ENCODE results near the gene HCAR3. TPM values are rescaled to one million over a fixed set of nuclear protein-coding genes. Genes with fewer than 3 reads are reported as not detected.
"Not testable (repeated sequence)": the region's sequence is repeated elsewhere in the genome, so short reads cannot be mapped to it uniquely, and the experiment has no call there.

Gene HCAR3
- total RNA-seq: not detected

DNA sequence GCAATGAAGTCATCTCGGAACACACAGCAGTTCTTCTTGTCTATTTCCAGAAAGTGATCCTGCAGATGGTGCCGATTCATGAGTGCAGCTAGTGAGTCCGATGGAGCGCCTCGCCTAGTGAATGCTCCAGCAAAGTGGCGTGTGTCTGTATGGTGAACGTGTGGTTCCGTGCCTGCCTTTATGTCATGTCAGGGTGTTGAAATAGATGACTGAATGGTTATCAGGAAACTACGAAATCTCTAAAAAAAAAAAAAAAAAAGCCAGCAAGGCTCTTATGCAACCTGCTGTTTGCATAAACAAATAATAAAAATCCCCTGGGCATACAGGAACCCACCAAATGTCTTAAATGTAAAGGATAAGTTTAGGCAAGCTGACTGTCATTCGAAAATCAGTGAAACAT lies at the start of gene HCAR3:
Gene HCAR3, minus strand, starts transcription at position 154 of the 400 bp plus-strand sequence. Its CDS starts 74 bp downstream, at position 80.
- DNase-seq: not testable (repeated sequence)

GRCh38 chr12:122757568-122757967 lies 41.0 kb upstream of the HCAR3 start:
- DNase-seq: no peak

DNA sequence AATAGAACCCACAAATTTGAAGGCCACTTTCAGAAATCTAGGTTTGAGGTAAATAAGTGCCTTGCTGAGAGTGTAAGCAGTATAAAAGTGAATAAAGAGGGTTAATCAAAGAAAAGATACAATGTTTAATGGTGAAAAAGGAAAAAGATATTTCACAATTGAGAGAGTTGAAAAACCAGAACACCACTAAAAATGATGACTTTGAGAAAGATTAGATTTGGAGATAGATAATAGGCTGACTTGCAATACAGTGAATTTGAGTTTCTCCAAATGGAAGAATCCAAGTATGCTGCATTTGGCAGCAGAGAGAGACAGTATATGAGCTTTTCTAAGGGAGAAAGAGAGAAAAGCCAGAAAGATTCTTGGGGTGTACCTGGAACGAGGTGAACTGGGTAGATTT lies 38.2 kb upstream of the HCAR3 start:
- no peak for DNase-seq

- DNase-seq: no peak
Observed at GRCh38 chr12:122753319-122753650, 36.7 kb upstream of the HCAR3 start.

- DNase-seq: peak; percentile 99
Observed at GRCh38 chr12:122752464-122753318, 36.1 kb upstream of the HCAR3 start, which contains the start of gene DENR. DENR (plus strand) TSS chr12:122752824; CDS start chr12:122753702, 878 bp downstream.

GRCh38 chr12:122750781-122751515 lies 34.3 kb upstream of the HCAR3 start:
- not testable (repeated sequence) for DNase-seq

DNA sequence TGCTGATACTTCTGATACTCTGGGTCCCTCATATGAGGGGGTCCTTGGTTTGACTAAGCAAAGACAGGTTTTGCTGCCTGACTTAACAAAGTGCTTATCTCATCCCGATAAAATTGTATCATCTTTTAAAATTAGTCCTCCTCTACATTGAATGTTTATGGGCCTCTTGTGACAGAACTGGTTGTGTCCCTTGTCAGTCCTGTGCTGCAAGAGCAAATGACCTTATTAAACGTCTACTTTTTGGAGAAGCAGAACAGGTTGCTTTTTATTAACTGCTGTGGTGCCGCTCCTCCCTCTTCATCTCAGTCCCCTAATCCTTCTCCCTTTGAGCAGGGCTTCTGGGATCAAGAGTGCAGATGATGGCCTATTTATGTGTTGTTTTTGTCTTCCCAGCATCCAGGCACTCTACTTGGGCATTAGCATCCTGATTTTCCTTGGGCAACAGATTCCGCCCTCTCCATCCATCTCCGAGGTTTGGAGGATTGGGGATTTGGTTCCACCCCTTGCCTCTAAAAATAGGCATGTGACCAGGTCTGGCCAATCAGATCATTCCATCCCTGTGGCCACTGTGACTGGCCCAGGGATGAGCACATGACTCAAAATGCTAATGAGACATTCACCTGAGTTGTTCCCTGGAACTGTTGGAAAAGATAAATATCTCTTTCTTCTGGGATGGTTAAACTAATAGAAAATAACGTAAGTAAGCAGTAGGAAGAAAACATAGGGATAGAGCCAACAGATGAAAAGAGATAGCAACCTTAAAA lies 33.1 kb upstream of the HCAR3 start:
- DNase-seq: no peak

- DNase-seq: no peak
Observed at GRCh38 chr12:122747224-122748135, 30.9 kb upstream of the HCAR3 start.

- no peak for DNase-seq
Observed at GRCh38 chr12:122743895-122744525, 27.4 kb upstream of the HCAR3 start.

DNA sequence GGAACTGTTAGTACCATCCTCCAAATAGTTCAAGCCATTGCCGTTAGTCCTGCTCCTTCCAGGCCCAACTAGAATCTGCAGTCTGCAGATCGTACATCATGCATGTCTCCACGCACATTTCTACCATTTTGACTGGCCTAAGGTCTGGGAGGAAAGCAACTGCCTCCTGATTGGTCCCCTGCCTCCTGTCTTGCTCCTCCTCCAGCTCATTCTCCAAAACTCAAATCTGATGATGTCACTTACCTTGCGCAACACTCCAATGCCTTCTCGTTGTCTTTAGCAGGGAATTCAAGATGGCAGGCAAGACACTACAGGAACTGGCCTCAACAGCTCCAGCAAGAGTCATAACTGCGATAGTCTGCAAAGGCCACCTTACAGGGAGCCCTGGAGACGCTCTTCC lies 23.7 kb upstream of the HCAR3 start:
- DNase-seq: no peak

DNA sequence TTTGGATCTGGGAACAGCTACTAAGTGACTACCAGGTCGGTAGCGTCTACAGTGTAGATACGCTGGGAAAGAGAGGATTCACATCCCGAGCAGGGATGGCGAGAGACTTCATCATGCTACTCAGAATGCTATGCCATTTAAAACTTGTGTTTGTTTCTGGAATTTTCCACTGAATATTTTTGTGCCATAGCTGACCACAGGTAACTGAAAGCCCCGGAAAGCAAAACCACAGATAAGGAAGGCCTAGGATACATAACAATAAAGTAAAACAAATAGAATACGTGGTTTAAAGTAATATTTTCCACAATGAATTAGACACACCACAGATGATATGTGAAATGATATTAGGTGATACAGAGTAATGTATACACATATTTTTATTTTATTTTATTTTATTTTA lies 22.0 kb upstream of the HCAR3 start:
- no peak for DNase-seq

- DNase-seq: no peak
Observed at GRCh38 chr12:122732611-122733010, 16.0 kb upstream of the HCAR3 start.

GRCh38 chr12:122732170-122732569 lies 15.6 kb upstream of the HCAR3 start:
- no peak for DNase-seq

DNA sequence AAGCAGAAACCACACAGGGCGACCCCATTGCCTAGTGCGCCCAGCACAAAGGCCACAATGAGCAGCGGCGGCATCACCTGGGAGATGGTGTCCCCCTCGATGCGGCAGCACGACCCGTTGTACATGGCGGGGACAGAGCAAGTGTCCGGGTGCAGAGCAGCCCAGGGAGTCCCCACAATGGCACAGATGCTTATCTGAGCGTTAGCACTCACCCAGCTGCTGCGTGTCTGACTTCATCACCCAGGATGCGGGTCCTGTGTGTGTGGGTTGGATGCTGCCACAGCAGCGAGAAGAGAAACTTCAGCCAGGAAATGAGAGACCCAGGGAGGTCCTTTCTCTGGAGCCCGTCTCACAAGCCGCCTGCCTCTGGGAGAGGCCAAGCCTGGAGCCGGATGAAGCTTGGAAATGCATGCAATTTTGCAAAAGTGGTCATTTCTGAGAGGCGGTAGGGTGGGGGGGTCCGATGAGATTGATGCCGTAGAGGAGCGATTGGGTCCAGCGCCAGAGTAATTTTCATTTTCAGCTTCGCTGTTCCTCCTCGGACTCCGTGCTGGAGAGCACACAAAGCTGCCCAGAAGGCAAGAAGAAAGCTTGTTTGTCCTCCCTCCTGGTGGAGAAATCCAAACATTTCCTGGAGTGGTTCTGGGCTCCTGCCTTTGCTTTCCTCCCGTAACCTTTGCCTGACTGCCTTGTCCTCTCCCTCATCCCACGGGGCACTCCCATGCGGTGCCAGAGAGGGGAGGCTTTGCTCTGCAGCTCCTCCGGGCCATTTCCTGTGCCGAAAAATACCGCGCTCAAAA lies 13.8 kb upstream of the HCAR3 start, which contains the start of gene HCAR1:
Gene HCAR1, minus strand, starts transcription at position 630 of the 800 bp plus-strand sequence. Its CDS starts 505 bp downstream, at position 125.
- DNase-seq: peak; percentile 4

- no peak for DNase-seq
Observed at GRCh38 chr12:122729583-122730214, 13.1 kb upstream of the HCAR3 start.

DNA sequence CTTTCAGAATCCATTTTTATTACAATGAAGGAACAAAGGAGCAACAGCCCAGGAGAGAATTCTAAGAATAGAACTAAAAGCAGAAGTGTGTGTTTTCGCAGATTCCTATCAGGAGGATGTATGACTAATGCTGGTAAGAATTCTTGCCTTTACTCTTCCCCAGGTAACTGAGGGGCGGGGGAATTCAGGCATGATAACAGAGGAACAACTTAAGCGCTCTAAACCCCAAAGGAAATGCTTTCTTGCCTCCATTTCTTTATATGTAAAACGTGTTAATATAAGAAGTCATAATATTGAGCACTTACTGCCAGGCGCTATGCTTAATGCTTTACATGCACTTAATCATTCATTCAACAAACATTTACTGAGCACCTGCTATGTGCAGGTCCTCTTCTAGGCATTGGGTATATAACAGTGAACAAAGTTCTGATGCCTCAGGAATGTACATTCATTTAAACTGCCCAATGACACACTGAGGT lies 9.5 kb upstream of the HCAR3 start:
- no peak for DNase-seq

DNA sequence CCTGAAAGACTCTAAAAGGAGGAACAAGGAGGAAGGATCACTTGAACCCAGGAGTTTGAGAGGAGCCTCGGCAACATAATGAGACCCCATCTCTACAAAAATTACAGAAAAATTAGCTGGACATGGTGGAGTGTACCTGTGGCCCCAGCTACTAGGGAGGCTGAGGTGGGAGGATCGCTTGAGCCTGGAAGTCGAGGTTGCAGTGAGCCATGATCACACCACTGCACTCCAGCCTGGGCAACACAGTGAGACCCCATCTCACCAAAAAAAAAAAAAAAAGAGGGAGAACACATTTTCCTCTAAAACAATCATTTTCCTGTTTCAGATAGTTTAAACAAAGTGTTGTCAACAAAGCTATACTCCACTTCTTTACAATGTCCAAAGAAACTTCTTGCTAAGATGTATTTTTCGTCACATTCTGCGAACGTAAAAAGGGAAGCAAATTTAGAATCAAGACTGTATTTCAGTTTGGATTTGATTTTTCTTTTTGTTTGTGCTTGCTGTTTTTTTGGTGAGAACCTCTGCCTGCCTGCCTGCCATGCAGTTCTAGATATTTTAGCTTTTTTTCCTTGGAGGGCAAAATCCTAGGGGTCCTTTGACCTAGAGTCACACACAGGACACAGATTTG lies 9.0 kb upstream of the HCAR3 start:
- no peak for DNase-seq

- no peak for DNase-seq
Observed at GRCh38 chr12:122724641-122725243, 8.1 kb upstream of the HCAR3 start.

- no peak for DNase-seq
Observed at GRCh38 chr12:122722387-122722786, 5.8 kb upstream of the HCAR3 start.

Data from effector CD4-positive, alpha-beta T cell (primary cell).